NB4 (cell line): Measurements from ENCODE around the gene IRAK4.

Experiments used
- CTCF ChIP-seq: IDR thresholded peaks from one replicate; pipeline ENCODE4 v1.5.1; 2012; ENCODE audit warnings: low read depth, low read length
- MYC ChIP-seq: IDR thresholded peaks from 2 replicates; pipeline ENCODE4 v1.6.1; 2011; ENCODE audit warnings: low read depth, low read length
- POLR2A ChIP-seq: IDR thresholded peaks from 2 replicates; pipeline ENCODE4 v1.6.1; 2011; ENCODE audit warnings: mild to moderate bottlenecking; ENCODE audit not compliant: insufficient read length; ENCODE audit errors: extremely low read depth

- TF ChIP-seq POLR2A, result no peak
- TF ChIP-seq CTCF, result no peak
- TF ChIP-seq MYC, result no peak; the same call in 1 of the 2 replicates
Measured at GRCh38 chr12:43835264-43835655, 76.5 kb downstream of the IRAK4 start.
